Central memory CD8-positive, alpha-beta T cell (primary cell): ENCODE results near the gene SMIM24.
"Not testable (repeated sequence)": the region's sequence is repeated elsewhere in the genome, so short reads cannot be mapped to it uniquely, and the experiment has no call there.

Experiments used
- ATAC-seq: fragments of 150-1000 bp; cut with Tn5 transposase; replicated peaks from 2 replicates; pipeline ENCODE4 v1.10.0; 2022; ENCODE audit warnings: mild to moderate bottlenecking, moderate FRiP score, moderate number of reproducible peaks; ENCODE audit not compliant: poor library complexity, severe bottlenecking; ENCODE audit errors: extremely low read depth
- DNase-seq, 2 donors: peaks; one replicate each; pipeline ENCODE4 v3.0.0; 2021; ENCODE audit warnings: low spot score in 2 of 2
- H3K27ac Mint-ChIP-seq: one replicate; pipeline ENCODE4 v1.8.0; 2022; ENCODE audit warnings: low read depth, mild to moderate bottlenecking, moderate library complexity, mixed read lengths
- H3K27me3 Mint-ChIP-seq: one replicate; pipeline ENCODE4 v1.8.0; 2022; ENCODE audit warnings: mixed read lengths
- H3K36me3 Mint-ChIP-seq: one replicate; pipeline ENCODE4 v1.8.0; 2022; ENCODE audit warnings: mild to moderate bottlenecking, moderate library complexity, mixed read lengths; ENCODE audit not compliant: insufficient read depth
- H3K4me1 Mint-ChIP-seq: one replicate; pipeline ENCODE4 v1.8.0; 2022; ENCODE audit warnings: mixed read lengths
- H3K4me3 Mint-ChIP-seq: one replicate; pipeline ENCODE4 v1.8.0; 2022; ENCODE audit warnings: mild to moderate bottlenecking, moderate library complexity, mixed read lengths
- H3K9me3 Mint-ChIP-seq: one replicate; pipeline ENCODE4 v1.8.0; 2022; ENCODE audit warnings: mixed read lengths

SMIM24 gene

DNA sequence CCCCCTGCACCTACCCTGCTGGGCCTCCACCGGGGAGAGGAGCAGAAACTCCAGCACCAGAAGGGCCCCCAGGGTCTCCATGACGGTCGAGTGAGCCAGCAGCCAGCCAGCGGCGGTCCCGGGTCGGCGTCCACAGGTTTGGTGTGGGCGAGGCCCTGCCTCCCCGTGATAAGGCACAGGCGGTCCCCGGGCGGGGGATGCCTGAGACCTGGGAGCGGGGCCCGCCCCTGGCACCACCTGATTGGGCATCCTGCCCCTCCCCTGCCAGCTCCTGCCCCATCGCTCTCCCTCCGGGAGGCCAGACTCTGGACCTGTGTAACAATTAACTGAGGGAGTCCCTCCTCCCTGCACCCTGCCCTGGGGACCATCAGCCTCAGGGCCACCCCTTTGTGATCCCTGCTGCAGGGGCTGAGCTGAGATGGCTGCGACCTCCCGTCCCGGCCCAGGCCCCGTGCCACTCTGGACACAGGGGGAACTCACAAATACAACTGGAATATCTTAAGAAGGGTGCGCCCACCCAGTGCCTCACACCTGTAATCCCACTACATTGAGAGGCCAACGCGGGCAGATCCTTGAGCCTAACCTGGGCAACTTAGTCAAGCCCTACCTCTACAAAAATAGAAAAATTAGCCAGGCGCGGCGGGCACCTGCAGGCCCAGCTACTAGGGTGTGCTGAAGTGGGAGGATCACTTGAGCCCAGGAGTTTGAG lies at the start of gene SMIM24:
Gene SMIM24, minus strand, starts transcription at position 143 of the 709 bp plus-strand sequence. Its CDS starts 62 bp downstream, at position 81.
- Mint-ChIP-seq H3K27ac (no peak within 1 kb of the TSS), H3K36me3 (peaks cover 3% of the 10 kb centered on the region), H3K27me3 (no peaks in the 10 kb centered on the region), H3K4me3 (no peak within 1 kb of the TSS), H3K4me1 (peaks cover 13% of the 10 kb centered on the region), H3K9me3 (no peaks in the 10 kb centered on the region)
- DNase-seq, result no peak
- ATAC-seq, result no peak

DNA sequence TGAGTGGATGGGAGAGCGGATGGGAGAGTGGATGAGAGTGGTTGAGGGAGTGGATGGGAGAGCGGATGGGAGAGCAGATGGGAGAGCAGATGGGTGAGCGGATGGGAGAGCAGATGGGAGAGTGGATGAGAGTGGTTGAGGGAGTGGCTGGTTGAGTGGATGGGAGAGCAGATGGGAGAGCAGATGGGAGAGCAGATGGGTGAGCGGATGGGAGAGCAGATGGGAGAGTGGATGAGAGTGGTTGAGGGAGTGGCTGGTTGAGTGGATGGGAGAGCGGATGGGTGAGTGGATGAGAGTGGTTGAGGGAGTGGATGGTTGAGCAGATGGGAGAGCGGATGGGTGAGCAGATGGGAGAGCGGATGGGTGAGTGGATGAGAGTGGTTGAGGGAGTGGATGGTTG lies 49.0 kb upstream of the SMIM24 start:
- H3K36me3 Mint-ChIP-seq, result peaks cover 28% of the 10 kb centered on the region
- ATAC-seq, H3K4me1 Mint-ChIP-seq, H3K9me3 Mint-ChIP-seq, H3K27ac Mint-ChIP-seq, DNase-seq, H3K4me3 Mint-ChIP-seq, H3K27me3 Mint-ChIP-seq: not testable (repeated sequence)

- Mint-ChIP-seq H3K9me3 (no peaks in the 10 kb centered on the region), H3K36me3 (peaks cover 26% of the 10 kb centered on the region), H3K4me1 (no peaks in the 10 kb centered on the region), H3K4me3 (no peak overlapping the region), H3K27ac (no peak overlapping the region), H3K27me3 (no peaks in the 10 kb centered on the region)
- ATAC-seq, result no peak
- no peak for DNase-seq
Measured at GRCh38 chr19:3528539-3529211, 48.4 kb upstream of the SMIM24 start.

- no peak for ATAC-seq
- Mint-ChIP-seq H3K36me3 (peaks cover 25% of the 10 kb centered on the region), H3K4me1 (no peaks in the 10 kb centered on the region), H3K4me3 (no peak overlapping the region), H3K27me3 (no peaks in the 10 kb centered on the region), H3K27ac (no peak overlapping the region), H3K9me3 (no peaks in the 10 kb centered on the region)
- DNase-seq, result no peak
Measured at GRCh38 chr19:3528080-3528479, 47.8 kb upstream of the SMIM24 start.

- no peak overlapping the region for H3K4me3 Mint-ChIP-seq
- no peaks in the 10 kb centered on the region for H3K27me3 Mint-ChIP-seq
- H3K4me1 Mint-ChIP-seq, result no peaks in the 10 kb centered on the region
- H3K9me3 Mint-ChIP-seq, result no peaks in the 10 kb centered on the region
- no peak overlapping the region for H3K27ac Mint-ChIP-seq
- ATAC-seq, result no peak
- no peak for DNase-seq
- peaks cover 25% of the 10 kb centered on the region for H3K36me3 Mint-ChIP-seq
Measured at GRCh38 chr19:3527238-3527910, 47.0 kb upstream of the SMIM24 start.

- H3K9me3 Mint-ChIP-seq, result no peaks in the 10 kb centered on the region
- H3K4me3 Mint-ChIP-seq, result no peak overlapping the region
- H3K4me1 Mint-ChIP-seq, result no peaks in the 10 kb centered on the region
- ATAC-seq (no peak), DNase-seq (no peak)
- no peak overlapping the region for H3K27ac Mint-ChIP-seq
- H3K36me3 Mint-ChIP-seq, result peaks cover 27% of the 10 kb centered on the region
- H3K27me3 Mint-ChIP-seq, result no peaks in the 10 kb centered on the region
Measured at GRCh38 chr19:3526507-3527237, 46.3 kb upstream of the SMIM24 start.

- ATAC-seq (no peak), DNase-seq (no peak)
- Mint-ChIP-seq H3K4me3 (no peak overlapping the region), H3K9me3 (no peaks in the 10 kb centered on the region), H3K4me1 (peaks cover 6% of the 10 kb centered on the region), H3K36me3 (peaks cover 28% of the 10 kb centered on the region), H3K27me3 (no peaks in the 10 kb centered on the region), H3K27ac (no peak overlapping the region)
Measured at GRCh38 chr19:3524904-3525451, 44.7 kb upstream of the SMIM24 start.

- no peak for DNase-seq
- no peaks in the 10 kb centered on the region for H3K9me3 Mint-ChIP-seq
- peaks cover 30% of the 10 kb centered on the region for H3K36me3 Mint-ChIP-seq
- peak overlapping the region; percentile 49 for H3K27ac Mint-ChIP-seq
- H3K4me3 Mint-ChIP-seq, result no peak overlapping the region
- no peak for ATAC-seq
- no peaks in the 10 kb centered on the region for H3K27me3 Mint-ChIP-seq
- peaks cover 6% of the 10 kb centered on the region for H3K4me1 Mint-ChIP-seq
Measured at GRCh38 chr19:3524078-3524842, 43.9 kb upstream of the SMIM24 start.

DNA sequence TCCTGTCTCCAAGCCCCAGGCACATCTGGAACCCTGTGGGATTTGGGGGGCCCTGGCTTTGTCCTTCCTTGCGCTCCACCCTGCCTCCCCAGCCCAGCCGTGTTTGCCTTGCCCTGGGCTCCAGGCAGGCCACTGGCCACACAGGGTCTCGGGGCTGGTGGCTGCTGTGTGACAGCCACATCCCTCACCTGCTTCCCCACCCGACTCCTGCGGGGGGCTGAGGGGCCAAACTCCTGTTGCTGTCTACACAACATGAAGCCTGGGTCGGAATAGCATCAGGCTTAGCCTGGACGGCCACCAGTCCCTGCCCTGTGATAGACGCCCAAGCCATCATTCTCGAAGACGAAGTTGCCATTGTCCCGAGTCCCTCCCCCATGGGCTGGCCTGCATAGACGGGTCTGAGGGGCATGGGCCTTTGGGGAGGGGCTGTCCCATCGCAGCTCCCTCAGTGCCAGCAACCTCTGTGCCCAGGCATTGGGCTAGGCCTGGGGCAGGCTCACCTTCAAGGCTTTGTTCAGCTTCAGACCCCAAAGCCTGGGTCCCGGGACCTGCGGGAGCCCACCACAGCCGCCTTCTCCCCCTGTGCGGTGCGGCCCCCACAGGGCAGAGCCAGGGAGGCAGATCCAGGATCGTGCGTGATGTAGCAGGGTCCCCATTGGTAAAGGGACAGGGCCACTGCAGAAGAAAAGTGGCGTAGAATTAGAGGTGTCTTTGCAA lies 43.2 kb upstream of the SMIM24 start:
- Mint-ChIP-seq H3K27me3 (no peaks in the 10 kb centered on the region), H3K4me1 (peaks cover 6% of the 10 kb centered on the region), H3K4me3 (no peak overlapping the region), H3K36me3 (peaks cover 30% of the 10 kb centered on the region), H3K9me3 (no peaks in the 10 kb centered on the region), H3K27ac (peak overlapping the region; percentile 49)
- no peak for ATAC-seq
- no peak for DNase-seq

DNA sequence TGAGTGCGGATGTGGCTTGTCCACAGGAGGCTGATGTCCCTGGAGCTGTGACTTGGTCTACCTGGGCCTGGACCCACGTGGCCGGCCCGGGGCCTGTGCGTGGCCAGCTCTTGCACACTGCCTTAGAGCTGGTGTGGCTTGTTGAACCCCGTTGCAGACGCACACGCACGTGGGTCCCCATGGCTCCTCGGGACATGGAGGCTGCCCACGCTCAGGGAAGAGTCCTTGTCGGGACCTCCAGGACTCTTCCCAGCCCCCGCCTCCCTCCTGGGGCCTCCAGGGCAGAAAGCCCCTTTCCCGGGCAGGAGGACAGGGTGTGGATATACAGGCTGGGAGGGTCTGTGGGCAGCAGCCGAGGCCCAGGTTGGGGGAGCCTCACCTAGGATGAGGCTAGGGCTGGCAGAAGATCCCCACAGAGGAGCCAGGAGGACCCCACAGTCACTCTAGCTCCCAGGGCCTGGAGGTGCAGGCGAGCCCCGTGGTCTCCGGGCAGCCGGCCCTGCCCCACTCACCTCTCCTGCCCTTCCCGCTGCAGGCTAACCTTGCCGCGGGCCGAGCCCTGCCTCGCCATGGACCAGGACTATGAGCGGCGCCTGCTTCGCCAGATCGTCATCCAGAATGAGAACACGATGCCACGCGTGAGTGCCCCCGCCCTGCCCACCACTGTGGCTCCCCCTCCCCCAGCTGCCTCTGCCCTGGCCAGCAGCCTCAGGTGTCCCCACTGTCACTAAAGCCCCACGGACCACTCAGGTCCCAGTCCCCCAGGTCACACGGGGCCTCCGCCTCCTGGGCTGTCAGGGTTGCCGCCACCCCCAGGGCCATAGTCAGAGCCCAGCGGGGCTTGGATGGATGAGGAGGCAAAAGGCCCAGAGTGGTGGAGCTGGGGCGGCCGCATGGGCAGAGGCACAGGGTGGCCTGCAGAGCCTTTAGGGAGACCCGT lies 42.4 kb upstream of the SMIM24 start:
- peak overlapping the region; percentile 59 for H3K27ac Mint-ChIP-seq
- H3K36me3 Mint-ChIP-seq, result peaks cover 31% of the 10 kb centered on the region
- ATAC-seq, result no peak
- DNase-seq, result no peak
- H3K9me3 Mint-ChIP-seq, result no peaks in the 10 kb centered on the region
- H3K27me3 Mint-ChIP-seq, result no peaks in the 10 kb centered on the region
- no peak overlapping the region for H3K4me3 Mint-ChIP-seq
- peaks cover 6% of the 10 kb centered on the region for H3K4me1 Mint-ChIP-seq

DNA sequence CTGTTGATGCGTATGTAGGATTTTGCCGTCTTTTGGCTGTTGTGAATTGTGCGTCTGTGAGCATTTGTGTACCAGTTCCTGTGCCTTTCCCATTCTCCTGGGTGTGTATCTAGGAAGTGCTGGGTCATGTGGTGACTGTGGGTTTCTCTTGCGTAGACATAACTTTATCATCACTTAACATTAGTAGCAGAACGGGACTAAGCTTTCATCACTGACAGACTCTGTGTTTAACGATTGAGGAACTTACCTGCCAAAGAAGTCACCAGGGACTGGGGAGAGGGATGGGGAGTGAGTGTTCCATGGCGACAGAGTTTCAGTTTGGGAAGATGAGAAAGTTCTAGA lies 40.8 kb upstream of the SMIM24 start:
- no peak overlapping the region for H3K27ac Mint-ChIP-seq
- H3K27me3 Mint-ChIP-seq, result no peaks in the 10 kb centered on the region
- DNase-seq (no peak), ATAC-seq (no peak)
- no peak overlapping the region for H3K4me3 Mint-ChIP-seq
- H3K9me3 Mint-ChIP-seq, result no peaks in the 10 kb centered on the region
- H3K36me3 Mint-ChIP-seq, result peaks cover 35% of the 10 kb centered on the region
- peaks cover 15% of the 10 kb centered on the region for H3K4me1 Mint-ChIP-seq
